Osteoblast (primary cell): ENCODE measurements around the gene JADE2. TPM values are rescaled to one million over a fixed set of nuclear protein-coding genes. Genes with fewer than 3 reads are reported as not detected.

ENCODE experiments used
- DNase-seq: peaks from one replicate; pipeline ENCODE4 v3.0.0; 2011; ENCODE audit warnings: low spot score, mixed read lengths; ENCODE audit not compliant: insufficient read length; ENCODE audit errors: missing footprints
- H2AFZ ChIP-seq: 2 replicates; pipeline ENCODE4 v1.6.0; 2011; ENCODE audit warnings: mild to moderate bottlenecking, low read length
- H3K27ac ChIP-seq: 2 replicates; pipeline ENCODE4 v1.5.1; 2011; ENCODE audit warnings: mild to moderate bottlenecking, low read depth, low read length, moderate library complexity
- H3K27me3 ChIP-seq: 2 replicates; pipeline ENCODE4 v1.6.0; 2012; ENCODE audit warnings: mild to moderate bottlenecking, control low read depth, inconsistent platforms, low read length, moderate library complexity; ENCODE audit not compliant: insufficient read depth
- H3K36me3 ChIP-seq: 2 replicates; pipeline ENCODE4 v1.5.1; 2011; ENCODE audit warnings: mild to moderate bottlenecking, low read length, control low read depth, moderate library complexity; ENCODE audit not compliant: insufficient read depth
- H3K4me1 ChIP-seq: 2 replicates; pipeline ENCODE4 v1.5.1; 2011; ENCODE audit warnings: mild to moderate bottlenecking, low read length, control low read depth, moderate library complexity; ENCODE audit not compliant: insufficient read depth
- H3K4me2 ChIP-seq: 2 replicates; pipeline ENCODE4 v1.6.0; 2011; ENCODE audit warnings: mild to moderate bottlenecking, low read length; ENCODE audit not compliant: insufficient read depth
- H3K4me3 ChIP-seq: fragments of 200-600 bp; sonication (generic); 3 replicates; pipeline ENCODE4 v1.5.1; 2012; ENCODE audit warnings: mild to moderate bottlenecking, low read length, inconsistent platforms; ENCODE audit not compliant: insufficient read depth
- H3K79me2 ChIP-seq: 2 replicates; pipeline ENCODE4 v1.6.0; 2012; ENCODE audit warnings: mild to moderate bottlenecking, low read length, control low read depth, inconsistent platforms; ENCODE audit not compliant: insufficient read depth
- H3K9me3 ChIP-seq: 2 replicates; pipeline ENCODE4 v1.5.1; 2011; ENCODE audit warnings: low read depth, low read length, control low read depth
- H4K20me1 ChIP-seq: 2 replicates; pipeline ENCODE4 v1.6.0; 2012; ENCODE audit warnings: mild to moderate bottlenecking, low read length, control low read depth; ENCODE audit not compliant: insufficient read depth
- CTCF ChIP-seq: IDR thresholded peaks from 2 replicates; pipeline ENCODE4 v1.5.1; 2011; ENCODE audit warnings: mild to moderate bottlenecking, low read depth, low read length, moderate library complexity; ENCODE audit errors: extremely low read depth
- total RNA-seq: library from RNA; depleted of rRNA; stranded (reverse); fragments of >200 nt; gene quantifications from 2 replicates; pipeline ENCODE4 v1.2.3, GENCODE V29; 2012

JADE2 gene
- total RNA-seq, 1 donor = 26.8 TPM

GRCh38 chr5:134545070-134545868 is 19.8 kb downstream of the JADE2 start:
- H3K79me2 ChIP-seq = peaks cover 17% of the 10 kb centered on the region
- no peak for TF ChIP-seq CTCF
- DNase-seq = peak; percentile 18
- no peak overlapping the region for H3K4me3 ChIP-seq
- H3K4me2 ChIP-seq = no peak overlapping the region
- no peaks in the 10 kb centered on the region for H3K27me3 ChIP-seq
- H3K4me1 ChIP-seq = peaks cover 33% of the 10 kb centered on the region
- H3K27ac ChIP-seq = no peak overlapping the region
- no peak overlapping the region for H2AFZ ChIP-seq
- peaks cover 23% of the 10 kb centered on the region for H3K36me3 ChIP-seq
- H3K9me3 ChIP-seq = no peaks in the 10 kb centered on the region
- peaks cover 20% of the 10 kb centered on the region for H4K20me1 ChIP-seq

DNA sequence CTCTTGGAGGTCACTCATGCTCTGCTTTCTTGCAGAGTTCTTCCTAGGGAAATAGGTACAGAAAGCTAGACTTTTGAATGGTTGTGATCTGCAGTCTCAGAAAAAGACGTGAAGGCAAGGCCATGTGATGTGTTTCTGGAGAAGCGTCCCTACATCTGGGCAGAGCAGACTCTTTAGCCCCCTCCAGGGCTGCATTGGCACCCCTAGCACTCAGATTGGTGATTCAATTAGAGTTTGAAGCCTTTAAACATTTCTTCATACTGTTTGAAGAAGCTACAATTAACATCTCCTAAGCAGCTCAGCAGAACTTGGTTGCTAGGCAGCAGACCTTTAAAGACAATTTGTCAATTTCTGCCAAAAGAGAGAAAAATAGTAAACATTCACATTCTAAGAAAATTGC is 21.6 kb downstream of the JADE2 start:
- H3K27ac ChIP-seq = no peak overlapping the region
- peaks cover 20% of the 10 kb centered on the region for H3K79me2 ChIP-seq
- peaks cover 6% of the 10 kb centered on the region for H4K20me1 ChIP-seq
- no peak overlapping the region for H3K4me2 ChIP-seq
- no peaks in the 10 kb centered on the region for H3K9me3 ChIP-seq
- no peaks in the 10 kb centered on the region for H3K27me3 ChIP-seq
- no peak overlapping the region for H3K4me3 ChIP-seq
- peaks cover 51% of the 10 kb centered on the region for H3K4me1 ChIP-seq
- no peak for TF ChIP-seq CTCF
- DNase-seq = no peak
- H2AFZ ChIP-seq = no peak overlapping the region
- peaks cover 8% of the 10 kb centered on the region for H3K36me3 ChIP-seq

DNA sequence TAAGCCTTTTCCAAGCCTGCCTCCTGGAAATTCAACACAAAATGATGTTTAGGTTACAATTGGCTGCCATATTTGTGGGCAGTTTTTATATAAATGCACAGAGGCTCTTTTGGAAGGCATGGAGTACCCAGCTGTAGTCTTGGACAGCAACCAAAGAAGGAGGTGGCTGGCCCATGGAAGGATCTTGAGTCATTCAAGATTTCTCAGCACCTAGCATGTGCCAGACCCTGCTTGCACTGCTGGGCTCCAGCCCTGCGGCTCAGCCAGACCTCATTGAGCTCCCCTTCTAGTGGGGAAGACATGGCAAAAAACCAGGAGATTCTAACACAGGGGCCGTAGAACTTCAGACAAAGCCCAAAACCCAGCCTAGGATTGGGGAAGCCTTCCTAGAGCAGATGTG is 22.1 kb downstream of the JADE2 start:
- peak overlapping the region; percentile 6 for H3K4me2 ChIP-seq
- H3K27ac ChIP-seq = peak overlapping the region; percentile 6
- peak; percentile 95 for DNase-seq

More for the DNA sequence above, 22.1 kb downstream of the JADE2 start:
- Histone ChIP-seq H3K9me3 (no peaks in the 10 kb centered on the region), H4K20me1 (peaks cover 4% of the 10 kb centered on the region), H3K27me3 (no peaks in the 10 kb centered on the region), H3K4me3 (no peak overlapping the region), H3K79me2 (peaks cover 20% of the 10 kb centered on the region), H3K36me3 (peaks cover 7% of the 10 kb centered on the region), H2AFZ (no peak overlapping the region), H3K4me1 (peaks cover 55% of the 10 kb centered on the region)
- TF ChIP-seq CTCF = no peak
